NCI-H1694 (cell line): ENCODE data around the gene HSD17B2.

Source experiments
- DNase-seq: peaks from one replicate; lab custom pipeline; 2025; lab: John Stamatoyannopoulos, UW

The HSD17B2 gene

GRCh38 chr16:82049484-82049883 is 14.4 kb downstream of the HSD17B2 start:
- DNase-seq, result no peak

- DNase-seq, result no peak
Measured at GRCh38 chr16:82050506-82050905, 15.5 kb downstream of the HSD17B2 start.

- DNase-seq, result no peak
Measured at GRCh38 chr16:82050909-82051357, 15.9 kb downstream of the HSD17B2 start.

- no peak for DNase-seq
Measured at GRCh38 chr16:82051656-82052055, 16.6 kb downstream of the HSD17B2 start.

GRCh38 chr16:82055117-82055516 is 20.1 kb downstream of the HSD17B2 start:
- DNase-seq, result no peak

GRCh38 chr16:82055728-82056549 is 20.9 kb downstream of the HSD17B2 start:
- DNase-seq, result no peak

- DNase-seq, result no peak
Measured at GRCh38 chr16:82056550-82056896, 21.5 kb downstream of the HSD17B2 start.

GRCh38 chr16:82059161-82059982 is 24.3 kb downstream of the HSD17B2 start:
- DNase-seq, result no peak

- no peak for DNase-seq
Measured at GRCh38 chr16:82059983-82060421, 24.9 kb downstream of the HSD17B2 start.

GRCh38 chr16:82061861-82062525 is 26.9 kb downstream of the HSD17B2 start:
- DNase-seq, result no peak

GRCh38 chr16:82062645-82063058 is 27.6 kb downstream of the HSD17B2 start:
- DNase-seq, result no peak

GRCh38 chr16:82063456-82064082 is 28.5 kb downstream of the HSD17B2 start:
- DNase-seq, result no peak

- DNase-seq, result no peak
Measured at GRCh38 chr16:82067042-82067803, 32.2 kb downstream of the HSD17B2 start.

- no peak for DNase-seq
Measured at GRCh38 chr16:82067804-82068325, 32.8 kb downstream of the HSD17B2 start.

GRCh38 chr16:82070656-82071369 is 35.8 kb downstream of the HSD17B2 start:
- no peak for DNase-seq

GRCh38 chr16:82071421-82071820 is 36.4 kb downstream of the HSD17B2 start:
- DNase-seq, result no peak

GRCh38 chr16:82072313-82072712 is 37.3 kb downstream of the HSD17B2 start:
- DNase-seq, result no peak

- no peak for DNase-seq
Measured at GRCh38 chr16:82074019-82074558, 39.0 kb downstream of the HSD17B2 start.

GRCh38 chr16:82078125-82078524 is 43.1 kb downstream of the HSD17B2 start:
- no peak for DNase-seq

GRCh38 chr16:82079892-82080291 is 44.8 kb downstream of the HSD17B2 start:
- no peak for DNase-seq
